SHP77 treated with DMSO at 0.1 percent for 48 hours (cell line): ENCODE data around the gene OR52K2.
"Not testable (repeated sequence)": the region's sequence is repeated elsewhere in the genome, so short reads cannot be mapped to it uniquely, and the experiment has no call there.

Source experiments
- DNase-seq: peaks from one replicate; lab custom pipeline; 2025; lab: John Stamatoyannopoulos, UW

The OR52K2 gene

DNA sequence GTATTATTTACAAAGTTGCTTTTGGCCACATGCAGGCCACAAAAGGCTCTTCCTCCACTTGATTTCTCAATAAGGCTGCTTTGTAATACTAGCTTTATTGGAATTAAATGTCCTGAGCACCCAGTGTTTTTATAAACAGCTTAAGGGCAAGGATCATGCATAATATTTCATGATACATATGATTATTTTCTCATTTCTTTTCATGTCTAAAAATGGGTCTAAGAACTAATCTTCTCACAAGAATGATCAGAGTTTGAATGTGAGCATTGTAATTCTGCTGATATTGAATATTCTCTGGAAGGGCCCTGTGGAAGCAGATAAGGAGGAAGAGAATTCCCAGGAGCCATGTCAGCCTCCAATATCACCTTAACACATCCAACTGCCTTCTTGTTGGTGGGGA, at the start of gene OR52K2:
Gene OR52K2, plus strand, starts transcription at position 301 of the 400 bp plus-strand sequence. Its CDS starts 45 bp downstream, at position 346.
- no peak for DNase-seq

DNA sequence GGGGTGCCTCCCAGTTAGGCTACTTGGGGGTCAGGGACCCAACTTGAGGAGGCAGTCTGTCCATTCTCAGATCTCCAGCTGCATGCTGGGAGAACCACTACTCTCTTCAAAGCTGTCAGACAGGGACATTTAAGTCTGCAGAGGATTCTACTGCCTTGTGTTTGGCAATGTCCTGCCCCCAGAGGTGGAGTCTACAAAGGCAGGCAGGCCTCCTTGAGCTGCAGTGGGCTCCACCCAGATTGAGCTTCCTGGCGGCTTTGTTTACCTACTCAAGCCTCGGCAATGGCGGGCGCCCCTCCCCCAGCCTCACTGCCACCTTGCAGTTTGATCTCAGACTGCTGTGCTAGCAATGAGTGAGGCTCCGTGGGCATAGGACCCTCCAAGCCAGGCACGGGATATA, 42.9 kb upstream of the OR52K2 start:
- not testable (repeated sequence) for DNase-seq

DNA sequence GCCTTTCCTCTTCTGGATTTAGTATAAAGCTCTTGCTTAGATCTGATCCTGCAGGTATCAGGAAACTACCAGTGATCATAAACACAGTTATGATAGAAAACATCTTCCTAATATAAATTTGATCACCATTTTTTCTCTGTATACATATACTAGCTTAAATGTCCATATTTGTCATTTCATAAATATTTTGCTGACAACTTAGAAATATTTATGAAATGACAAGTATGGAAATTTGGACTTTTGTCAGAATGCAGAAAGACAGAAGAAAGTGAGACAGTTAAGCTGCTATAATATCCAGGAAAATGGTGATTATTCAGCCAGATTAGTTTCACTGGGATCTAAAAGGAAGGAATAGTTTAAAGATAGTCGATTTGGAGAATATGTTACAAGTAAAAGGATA, 32.8 kb upstream of the OR52K2 start:
- no peak for DNase-seq

DNA sequence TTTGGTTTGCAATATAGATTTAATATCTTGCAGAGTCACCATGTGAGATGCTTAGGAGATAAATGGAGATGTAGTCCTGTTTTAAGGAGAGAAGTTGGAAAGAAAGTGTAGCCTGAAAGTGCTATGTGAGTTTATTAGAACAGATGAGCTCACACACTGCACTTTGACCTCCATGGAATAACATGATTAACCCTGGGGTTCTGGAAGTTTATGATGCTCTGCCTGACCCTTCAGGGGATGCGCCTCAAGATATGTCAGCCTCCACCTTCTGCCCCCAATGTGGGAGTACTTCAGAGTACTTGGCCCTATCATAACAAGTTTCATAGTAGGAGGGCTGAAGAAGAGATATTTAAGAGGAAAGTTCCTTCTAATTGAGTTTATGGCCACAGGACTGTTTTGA, 32.3 kb upstream of the OR52K2 start:
- DNase-seq: no peak

DNA sequence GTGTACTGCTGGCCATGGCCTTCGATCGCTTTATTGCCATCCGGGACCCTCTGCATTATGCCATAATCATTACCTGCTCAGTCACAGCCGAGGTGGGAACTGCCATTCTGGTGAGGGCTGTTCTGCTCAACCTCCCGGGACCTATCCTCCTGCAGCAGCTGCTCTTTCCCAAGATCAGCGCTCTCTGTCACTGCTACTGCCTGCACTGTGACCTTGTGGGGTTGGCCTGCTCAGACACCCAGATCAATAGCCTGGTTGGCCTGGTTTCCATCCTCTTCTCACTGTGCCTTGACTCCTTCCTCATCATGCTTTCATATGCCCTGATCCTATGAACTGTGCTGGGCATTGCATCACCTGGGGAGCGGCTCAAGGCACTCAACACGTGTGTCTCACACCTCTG, 30.7 kb upstream of the OR52K2 start:
- no peak for DNase-seq

DNA sequence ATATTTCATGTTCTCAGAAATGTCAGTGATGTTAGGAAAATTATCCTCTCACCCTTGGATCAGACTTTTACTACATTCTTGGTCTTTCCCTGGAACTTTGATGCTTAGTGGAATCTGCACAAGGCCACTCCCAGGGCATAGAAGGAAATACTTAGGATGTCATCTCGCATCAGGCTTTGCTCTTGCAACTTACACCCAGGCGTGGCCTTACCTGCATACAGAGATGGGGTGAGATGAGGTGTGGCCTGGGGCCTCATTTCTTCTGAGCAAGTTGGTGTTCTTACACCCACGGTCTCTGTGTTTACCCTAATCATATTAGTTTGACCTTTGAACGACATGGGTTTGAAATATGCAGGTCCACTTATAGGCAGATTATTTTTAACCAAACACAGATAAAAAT, 19.0 kb upstream of the OR52K2 start:
- DNase-seq: no peak

DNA sequence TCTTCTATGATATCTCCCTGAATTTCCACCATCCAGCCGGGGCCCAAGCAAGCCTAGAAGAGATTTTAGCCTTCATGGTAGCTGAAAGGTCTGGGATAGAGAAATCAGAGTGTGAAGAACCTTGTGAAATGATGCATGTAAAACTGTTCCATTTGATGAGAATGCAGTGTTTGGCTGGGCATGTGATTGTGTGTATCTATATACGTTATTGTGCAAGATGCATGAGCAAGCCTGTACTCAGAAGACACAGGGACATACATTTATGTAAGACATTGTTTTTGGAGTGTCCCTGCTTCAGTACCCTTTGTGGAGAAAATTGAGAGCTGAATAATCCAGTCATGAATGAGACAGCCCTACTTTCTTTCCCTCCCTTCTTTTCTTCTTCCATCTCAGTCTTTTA, 15.2 kb upstream of the OR52K2 start:
- DNase-seq: no peak

DNA sequence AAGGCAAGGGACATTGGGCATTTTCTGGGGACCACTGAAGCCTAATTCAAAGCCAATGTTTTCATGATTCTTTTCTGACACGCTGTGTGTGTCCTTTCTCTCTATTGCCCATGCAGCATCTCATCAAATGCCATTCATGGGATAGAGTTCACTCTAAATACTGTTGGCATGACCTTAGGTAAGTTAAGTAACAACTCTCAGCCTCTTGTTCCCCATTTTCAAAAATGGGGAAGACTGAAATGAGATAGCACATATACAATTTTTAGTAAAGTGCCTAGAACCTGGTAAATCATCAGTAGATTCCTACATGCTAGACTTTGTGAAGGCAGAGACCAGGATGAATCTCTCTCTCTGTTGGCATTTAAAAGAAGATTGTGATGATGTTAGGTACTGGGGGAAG, 12.7 kb upstream of the OR52K2 start:
- no peak for DNase-seq

DNA sequence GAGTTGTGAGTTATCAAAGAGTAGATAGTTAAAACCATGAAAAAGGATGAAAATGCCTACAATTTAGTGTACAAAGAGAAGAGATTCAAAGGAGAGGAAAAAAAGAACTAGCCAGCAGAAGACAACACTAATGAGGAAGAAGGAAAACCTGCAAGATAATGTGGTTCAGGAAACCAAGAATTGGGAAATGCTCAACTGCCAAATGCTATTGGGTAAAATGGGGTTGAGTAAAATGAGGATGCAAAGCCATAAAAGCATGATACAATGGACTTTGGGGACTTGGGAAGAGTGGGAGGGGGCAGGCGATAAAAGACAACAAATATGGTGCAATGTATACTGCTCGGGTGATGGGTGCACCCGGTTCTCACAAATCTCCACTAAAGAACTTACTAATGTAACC, 7.6 kb upstream of the OR52K2 start:
- no peak for DNase-seq

DNA sequence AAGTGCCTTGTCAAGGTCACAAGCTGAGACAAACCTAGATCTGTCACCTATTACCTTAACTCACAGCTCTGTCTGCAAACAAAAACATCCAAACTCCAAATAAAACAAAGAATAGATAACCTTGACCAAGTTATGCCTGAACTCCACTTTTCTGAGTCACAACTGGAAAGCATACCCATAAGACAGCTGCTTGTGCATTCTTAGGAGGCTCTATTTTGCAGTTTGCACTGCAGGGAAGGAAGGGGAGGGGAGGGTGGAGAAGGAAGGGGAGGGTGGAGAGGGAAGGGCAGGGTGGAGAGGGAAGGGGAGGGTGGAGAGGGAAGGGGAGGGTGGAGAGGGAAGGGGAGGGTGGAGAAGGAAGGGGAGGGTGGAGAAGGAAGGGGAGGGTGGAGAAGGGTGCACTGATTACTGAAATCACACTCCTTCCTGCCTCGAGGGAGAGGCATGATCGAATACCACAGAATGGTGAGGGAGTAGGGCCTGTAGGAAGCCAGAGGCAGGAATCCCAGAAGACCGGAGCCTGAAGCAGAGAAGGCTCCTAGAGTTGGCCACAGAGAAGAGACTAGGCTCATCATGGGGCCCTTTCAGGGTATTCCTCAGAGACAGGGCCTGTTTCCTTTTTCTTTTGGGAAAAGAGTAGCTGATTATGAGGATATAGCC, 5.7 kb upstream of the OR52K2 start:
- no peak for DNase-seq

DNA sequence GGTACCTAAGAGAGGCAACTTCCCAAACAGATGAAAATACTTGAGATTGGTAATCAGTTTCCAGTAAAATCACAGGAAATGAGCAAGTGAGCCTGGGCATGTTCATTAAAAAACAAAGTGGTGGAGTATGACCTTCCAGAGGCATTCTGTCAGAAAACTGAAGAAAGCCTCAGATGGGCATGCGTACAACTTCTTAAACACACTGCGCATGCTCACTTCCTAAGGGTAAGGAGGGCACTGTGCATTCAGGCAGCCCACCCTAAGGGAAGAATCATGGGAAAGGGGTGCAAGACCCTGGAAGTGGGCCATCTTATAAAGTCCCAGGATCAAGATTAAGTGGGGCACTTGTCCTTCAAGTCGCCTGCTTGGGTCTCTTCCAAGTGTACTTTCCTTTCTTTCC, 4.0 kb downstream of the OR52K2 start:
- DNase-seq: no peak

DNA sequence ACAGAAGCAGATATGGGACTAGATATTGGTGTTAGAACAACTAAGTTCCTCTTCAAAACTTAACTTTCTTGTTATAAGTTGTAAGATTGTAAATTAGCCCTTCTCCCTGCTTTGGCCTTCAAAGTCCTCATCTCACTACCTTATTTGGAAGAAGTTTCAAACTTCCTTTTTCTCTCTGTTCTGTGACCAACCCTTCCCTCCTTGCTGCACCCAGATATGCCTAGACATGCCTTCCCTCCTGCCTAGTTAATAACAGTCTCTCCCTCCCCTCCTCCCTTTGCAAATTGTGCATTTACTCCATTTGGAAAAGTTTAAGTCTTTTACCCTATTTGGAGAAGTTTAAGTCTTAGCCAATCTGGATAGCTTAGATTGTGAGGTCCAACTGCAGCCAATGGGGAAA, 4.9 kb downstream of the OR52K2 start:
- no peak for DNase-seq

DNA sequence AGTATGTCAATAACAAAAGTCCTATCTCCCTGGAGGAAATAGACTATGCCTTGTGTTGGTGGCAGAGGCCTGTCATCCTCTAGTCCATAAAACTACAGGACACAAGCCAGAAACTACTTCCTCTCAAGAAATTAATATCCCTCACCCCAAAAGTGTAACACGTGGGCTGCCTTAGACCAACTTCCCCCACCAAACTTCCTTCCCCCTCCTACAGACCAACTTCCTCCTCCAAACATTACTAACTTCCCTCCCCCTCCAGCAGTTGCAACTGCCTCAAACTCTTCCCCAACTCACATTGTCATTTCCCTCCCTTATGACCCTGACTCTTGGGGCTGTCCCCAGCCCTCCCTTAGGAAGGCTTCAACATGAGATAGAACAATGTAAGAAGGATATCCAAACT, 6.3 kb downstream of the OR52K2 start:
- no peak for DNase-seq

DNA sequence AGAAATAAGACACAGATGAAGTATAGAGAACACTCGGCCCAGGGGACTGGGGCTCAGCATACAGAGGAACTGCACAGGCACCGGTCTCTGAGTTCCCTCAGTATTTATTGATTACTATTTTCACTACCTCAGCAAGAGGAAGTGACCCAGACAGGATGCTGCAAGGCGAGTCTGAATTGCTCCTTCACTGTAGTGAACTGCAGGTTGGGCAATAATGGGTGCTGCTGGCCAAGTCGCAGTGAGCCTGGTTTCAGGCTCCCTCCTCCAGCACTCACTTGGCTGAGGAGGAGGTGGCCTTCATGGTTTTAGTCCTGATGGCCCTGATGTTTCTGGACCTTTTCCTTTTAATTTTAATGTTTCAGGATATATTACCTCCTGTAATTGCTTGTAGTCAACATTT, 10.4 kb downstream of the OR52K2 start:
- DNase-seq: no peak

DNA sequence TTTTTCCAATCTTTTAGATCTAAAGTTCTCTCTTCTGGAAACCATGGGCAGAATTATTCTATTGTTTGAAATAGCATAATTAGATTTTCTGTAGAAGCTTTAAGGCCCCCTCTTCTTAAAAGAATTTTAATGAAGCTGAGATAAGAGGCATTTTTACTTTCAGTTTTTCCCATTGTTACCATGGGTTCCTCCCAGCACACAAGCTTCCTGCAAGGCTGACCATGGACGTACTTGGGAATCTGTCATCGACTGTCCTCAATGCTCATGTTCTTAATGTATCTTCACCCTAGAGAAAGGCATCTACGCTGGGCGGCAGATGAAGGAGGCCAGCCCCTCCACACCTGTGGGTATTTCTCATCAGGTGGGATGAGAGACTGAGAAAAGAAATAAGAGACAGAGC, 11.1 kb downstream of the OR52K2 start:
- DNase-seq: no peak

DNA sequence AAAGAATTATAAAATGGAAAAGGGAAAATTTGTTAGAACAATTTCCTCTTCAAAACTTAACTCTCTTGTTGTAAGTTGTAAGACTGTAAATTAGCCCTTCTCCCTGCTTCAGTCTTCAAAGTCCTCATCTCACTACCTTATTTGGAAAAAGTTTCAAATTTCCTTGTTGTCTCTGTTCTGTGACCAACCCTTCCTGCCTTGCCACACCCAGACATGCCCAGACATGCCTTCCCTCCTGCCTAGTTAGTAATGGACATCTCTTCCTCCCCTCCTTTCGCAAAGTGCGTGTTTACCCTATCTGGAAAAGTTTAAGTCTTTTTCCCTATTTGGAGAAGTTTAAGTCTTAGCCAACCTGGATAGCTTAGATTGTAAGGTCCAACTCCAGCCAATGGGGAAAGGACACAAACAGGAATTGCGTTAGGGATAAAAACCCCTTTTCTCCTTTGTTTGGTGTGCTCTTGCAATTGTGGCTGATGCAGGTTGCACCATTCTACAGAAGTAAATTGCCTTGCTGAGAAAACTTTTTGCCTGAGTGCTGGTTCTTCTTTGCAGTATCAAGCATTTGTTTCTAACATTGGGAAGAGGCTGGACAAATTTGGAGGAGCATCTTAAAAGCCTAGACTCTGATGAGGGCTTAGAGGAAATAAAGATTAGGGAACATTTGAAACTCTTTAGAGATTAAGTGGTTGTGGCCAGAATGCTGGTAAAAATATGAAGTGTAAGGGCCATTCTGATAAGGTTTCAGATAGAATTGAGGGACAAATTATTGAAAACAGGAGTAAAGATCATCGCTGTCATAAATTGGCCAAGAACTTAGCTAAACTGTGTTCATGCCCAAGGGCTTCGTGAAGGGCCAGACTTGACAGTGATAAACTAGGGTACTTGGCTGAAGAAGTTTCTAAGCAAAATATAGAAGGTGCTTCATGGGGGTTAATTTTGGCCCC, 15.4 kb downstream of the OR52K2 start:
- DNase-seq: no peak

DNA sequence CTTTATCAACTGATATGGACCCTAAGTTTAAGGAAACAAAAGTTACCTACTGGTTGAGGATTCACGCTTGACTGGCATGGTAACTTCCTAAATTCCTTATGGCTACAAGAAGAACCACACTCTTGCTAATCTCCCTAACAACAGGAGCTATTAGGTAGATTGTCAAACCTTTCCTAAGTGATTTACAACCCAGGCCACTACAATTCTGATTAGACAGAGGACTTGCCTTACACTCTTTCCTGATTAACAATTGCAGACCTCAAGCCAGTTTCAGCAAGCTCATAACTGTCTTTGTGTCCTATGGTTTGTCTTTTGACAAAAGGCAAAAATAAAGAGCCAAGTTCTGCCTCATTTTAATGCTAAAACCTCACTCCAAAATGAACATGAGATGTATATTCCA, 16.3 kb downstream of the OR52K2 start:
- DNase-seq: no peak

DNA sequence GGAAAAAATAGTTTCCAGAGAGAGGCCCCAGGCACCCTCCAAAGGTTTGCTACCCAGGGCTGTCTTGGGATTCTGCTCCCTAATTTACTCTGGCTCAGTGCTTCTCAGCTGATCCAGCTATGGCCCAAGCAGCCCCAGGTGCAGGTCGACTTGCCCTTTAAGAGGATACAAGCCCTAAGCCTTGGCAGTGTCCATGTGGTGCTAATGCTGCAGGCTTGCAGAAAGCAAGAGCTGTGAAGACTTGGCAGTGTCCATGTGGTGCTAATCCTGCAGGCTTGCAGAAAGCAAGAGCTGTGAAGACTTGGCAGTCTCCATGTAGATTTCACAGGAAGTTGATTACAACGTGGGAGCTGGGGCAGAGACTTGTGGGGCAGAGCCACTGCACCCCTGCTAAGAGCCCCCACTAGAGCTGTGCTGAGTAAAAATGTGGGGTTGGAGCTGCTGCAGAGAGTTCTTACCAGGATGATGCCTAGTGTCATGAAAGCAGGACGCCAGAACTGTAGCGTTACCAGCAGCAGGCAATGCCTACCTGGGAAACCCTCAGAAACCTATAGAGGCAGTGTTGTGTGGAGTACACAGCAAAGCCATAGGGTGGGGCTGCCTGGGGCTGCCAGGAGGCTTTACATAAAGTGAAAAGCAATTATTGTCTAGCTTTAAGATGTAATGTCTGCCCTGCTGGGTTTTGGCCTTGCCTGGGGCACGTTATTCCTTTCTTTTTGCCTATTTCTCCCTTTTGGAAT, 17.2 kb downstream of the OR52K2 start:
- DNase-seq: no peak

DNA sequence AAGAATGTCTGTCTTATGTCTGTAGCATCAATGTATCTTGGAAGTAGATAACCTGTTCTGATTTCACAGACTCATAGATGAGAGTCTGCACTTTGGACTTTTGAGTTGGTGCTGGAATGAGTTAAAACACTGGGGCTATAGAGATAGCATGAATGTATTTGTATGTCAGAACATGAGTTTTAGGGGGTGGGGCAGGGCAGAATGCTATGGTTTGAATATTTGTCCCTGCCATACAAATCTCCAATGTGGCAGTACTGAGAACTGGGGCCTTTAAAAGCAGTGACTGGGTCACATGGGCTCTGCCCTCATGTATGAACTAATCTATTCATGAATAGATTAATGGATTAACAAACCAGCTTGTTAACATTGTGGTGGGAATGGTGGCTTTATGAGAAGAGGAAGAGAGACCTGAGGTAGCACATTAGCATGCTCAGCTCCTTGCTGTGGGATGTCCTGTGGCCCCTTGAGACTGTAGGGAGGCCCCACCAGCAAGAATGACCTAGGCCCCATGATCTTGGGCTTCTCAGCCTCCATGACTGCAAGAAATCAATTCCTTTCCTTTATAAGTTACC, 17.9 kb downstream of the OR52K2 start:
- DNase-seq: no peak

DNA sequence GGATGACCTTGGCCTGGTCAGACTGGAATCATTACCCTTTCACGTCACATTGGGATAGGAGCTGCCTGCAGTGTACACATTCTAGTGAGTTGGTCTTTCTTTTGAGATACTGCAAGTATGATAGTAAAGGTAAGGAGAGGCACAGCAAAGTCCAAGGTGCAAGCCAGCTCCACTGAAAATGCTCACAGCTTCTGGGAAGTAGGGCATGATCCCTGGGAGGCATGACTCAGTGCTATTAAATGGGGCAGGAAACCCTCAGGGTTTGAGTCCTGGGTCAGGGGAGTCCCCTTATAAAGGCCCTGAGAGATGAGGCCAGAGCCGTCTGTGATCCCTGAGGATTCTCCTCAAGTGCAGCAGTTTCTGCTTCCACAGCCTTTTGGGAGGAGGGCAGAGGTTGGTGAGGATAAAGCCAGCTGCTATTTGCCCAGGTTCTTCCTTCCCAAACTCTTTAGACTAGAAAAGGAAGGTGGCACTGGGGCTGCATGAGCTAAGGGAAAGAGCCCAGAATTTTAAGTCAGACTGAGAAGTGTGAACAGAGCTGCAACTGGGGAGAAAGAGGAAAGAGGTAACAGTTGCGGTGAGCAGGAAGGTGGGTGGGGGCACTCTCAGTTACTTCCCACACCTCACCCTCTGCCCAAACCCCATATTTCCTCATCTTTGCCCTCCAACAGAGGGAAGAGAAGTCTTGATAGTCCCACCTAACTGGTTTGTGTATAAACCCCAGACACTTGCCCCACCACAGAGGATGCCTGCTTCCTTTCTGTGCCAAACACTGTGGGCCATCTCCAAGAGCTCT, 18.9 kb downstream of the OR52K2 start:
- DNase-seq: no peak

DNA sequence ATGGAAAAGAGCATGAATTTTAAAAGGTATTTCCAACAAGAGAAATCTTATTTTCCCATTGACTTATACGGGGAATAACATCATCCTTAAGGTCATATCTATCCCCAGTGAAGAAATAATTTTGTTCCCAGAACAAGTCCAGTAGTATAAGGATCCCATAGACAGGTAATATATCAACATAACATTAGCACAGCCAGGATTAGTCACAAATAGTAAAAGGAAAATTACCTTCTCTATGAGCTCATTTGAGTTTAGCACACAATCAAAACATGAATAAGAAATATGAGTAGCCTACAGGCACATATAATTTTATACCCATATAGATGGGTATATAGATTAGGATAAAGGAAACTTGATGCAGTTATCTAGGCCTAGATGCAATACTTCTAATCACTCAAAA, 30.5 kb downstream of the OR52K2 start:
- no peak for DNase-seq
